HL-60/S4 treated with phorbol 12-myristate 13-acetate at 8.2 ng/mL for 4 days and 3 days (cell line): ENCODE results near the gene MED27.

ENCODE experiments used
- in situ Hi-C: fragments of 300-500 bp; cut with MboI; formaldehyde crosslinking; loops from 2 replicates; pipeline ENCODE4 v1.15.0; 2022; ENCODE audit warnings: low sequenced_read_pairs

MED27 gene

DNA sequence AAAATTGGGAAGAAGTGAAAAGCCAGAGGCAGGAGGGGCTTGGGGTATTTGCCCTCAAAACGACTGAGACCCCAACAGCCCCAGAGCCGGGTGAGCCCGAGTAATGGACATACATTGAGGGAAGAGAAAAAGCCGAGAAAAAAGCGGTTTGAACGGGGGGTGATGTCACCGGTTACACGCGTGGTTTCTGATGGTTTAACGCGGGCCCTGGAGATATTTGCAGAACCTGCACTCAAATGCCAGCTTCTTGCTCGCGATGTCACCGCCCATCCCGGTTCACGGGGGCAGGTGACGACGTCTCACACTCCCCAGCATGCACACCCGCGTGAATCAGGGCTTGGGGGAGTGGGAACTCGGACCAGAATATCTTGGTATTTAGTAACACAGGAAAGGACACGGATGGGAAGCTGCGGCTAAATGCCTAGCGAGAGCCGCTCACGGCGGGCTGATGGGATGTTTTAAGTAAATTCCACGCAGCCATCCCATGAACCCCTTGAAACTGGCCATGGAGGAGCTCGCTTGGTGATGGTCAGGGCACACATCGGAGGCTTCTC, 237.8 kb downstream of the MED27 start:
- in situ Hi-C loops = no loop called here

- in situ Hi-C loops = no loop called here
Measured at GRCh38 chr9:131840751-131841702, 238.6 kb downstream of the MED27 start.

GRCh38 chr9:131840220-131840619, 239.4 kb downstream of the MED27 start:
- in situ Hi-C loops = no loop called here

DNA sequence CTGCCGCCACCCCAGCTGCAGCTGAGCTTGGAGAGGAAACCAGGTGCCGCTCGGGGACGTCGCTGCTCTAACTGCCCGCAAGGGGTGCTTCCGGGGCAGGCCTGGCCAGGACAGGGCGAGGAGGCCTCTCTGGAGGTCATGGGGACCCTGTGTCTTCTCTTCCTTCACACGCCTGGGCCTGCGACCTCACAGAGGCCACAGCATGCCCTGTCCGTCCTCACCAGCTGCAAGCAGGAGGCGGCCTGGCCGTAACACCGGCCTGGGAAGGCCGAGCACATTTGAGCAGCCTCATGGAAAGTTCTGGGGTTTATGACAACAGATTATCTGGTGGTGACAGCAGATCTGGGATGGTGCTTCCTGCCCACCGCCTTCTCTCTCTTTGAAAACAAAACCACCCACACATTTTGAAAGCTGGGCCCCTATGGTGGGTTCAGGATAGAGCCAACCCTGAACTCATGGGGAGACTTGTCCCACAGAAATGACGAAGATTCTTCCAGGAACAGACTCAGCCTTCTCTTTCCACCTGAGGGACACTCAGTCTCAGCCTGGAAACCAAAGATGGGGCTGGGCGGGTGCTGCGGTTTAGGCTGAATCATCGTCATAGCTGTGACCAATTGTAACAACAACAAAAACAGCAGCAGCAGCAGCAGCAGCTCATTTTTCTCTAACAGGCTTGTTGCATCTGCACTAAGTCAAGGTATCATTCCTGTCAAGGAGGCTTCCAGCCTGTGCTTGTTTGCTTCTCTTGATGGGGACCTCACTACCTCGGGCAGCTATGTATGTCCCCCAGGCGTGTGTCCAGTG, 240.2 kb downstream of the MED27 start:
- in situ Hi-C loops = no loop called here

GRCh38 chr9:131838530-131839280, 241.0 kb downstream of the MED27 start:
- in situ Hi-C loops = no loop called here

DNA sequence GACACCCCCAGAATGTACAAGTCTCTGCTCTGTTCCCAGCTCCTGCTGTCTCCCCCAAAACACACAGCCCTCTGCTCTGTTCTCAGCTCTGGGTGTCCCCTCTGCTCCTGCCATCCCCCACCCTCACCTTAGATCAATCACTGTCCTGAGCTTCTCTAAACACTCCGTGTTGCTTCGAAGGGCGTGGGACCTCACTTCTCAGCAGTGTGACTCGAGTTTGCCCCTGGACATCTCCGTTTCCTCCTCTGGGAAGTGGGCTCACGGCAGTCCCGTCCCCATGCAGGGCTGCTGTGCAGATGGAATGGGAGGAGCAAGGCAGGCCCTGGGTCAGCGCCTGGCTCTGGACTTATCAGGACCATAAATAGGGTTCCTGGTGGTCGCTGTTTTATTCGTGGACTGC, 241.8 kb downstream of the MED27 start:
- in situ Hi-C loops = no loop called here

GRCh38 chr9:131837316-131837715, 242.4 kb downstream of the MED27 start:
- in situ Hi-C loops = no loop called here

DNA sequence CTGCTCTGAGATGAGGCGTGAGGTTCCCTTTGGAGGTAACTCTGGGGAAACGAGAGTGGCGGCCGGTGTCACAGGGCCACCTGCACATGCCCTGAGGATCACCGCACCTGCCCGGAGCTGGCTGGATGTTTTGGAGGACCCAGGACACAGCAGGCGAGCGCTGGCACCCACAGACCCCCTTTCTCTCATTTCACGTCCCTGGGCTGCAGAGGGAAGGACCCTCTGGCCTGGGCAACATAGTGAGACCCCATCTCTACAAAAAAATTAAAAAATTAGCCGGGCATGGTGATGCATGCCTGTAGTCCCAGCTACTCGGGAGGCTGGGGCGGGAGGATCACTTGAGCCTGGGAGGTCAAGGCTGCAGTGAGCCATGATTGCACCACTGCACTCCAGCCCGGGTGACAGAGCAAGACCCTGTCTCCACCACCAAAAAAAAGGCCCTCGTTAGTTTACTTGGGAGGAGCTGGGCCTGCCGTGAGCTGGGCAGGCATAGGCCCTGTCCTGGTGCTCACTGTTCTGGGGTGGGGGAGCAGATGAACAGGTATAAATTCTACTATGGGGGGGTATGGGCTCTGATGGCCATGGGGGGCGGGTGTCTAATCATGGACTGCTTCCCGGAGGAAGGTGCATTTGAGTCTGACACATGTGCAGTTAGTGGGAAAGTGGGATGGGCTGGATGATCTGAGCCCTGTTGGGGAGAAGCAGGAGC, 242.9 kb downstream of the MED27 start:
- in situ Hi-C loops = no loop called here

DNA sequence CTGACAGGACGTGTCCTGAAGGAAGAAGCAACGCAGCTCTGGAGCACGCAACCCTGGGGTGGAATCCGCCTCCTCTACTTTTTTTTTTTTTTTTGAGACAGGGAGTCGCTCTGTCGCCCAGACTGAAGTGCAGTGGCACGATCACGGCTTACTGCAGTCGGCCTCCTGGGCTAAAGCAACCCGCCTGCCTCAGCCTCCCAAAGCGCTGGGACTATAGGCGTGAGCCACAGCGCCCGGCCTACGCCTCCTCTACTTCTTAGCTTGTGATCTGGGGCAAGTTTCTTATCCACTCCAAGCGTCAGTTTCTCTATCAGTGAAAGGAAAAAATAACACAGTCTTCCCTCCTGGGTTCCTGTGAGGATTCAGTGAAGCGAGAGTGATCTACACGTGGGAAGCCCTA, 243.6 kb downstream of the MED27 start:
- in situ Hi-C loops = no loop called here

- in situ Hi-C loops = no loop called here
Measured at GRCh38 chr9:131835151-131835910, 244.3 kb downstream of the MED27 start.

DNA sequence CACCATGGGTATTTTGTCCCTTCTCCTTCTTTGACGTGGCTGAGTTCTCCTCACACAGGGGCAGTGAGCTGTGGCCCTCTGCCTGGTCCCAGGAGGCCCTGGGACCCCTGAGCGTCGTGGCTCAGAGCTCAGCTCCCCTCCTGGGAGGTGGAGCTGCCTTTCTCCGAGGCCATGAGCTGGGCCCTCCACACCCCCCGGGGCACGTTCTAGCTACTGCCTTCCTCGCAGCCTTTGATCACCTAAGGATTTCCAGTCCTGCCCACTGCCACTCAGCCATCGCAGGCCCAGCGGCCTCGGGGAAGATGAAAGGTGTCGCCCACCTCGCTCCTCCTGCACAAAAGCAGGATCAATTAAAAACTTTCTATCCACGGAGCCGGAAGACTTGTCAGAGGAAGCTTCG, 244.9 kb downstream of the MED27 start:
- in situ Hi-C loops = no loop called here

DNA sequence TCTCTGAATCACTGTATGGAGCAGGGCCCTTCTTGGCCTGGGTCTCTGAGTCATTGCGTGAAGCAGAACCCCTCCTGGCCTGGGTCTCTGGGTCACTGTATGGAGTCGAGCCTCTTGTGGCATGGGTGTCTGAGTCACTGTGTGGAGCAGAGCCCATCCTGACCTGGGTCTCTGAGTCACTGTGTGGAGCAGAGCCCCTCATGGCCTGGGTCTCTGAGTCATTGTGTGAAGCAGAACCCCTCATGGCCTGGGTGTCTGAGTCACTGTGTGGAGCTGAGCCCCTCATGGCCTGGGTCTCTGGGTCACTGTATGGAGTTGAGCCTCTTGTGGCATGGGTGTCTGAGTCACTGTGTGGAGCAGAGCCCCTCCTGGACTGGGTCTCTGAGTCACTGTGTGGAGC, 245.8 kb downstream of the MED27 start:
- in situ Hi-C loops = no loop called here

- in situ Hi-C loops = no loop called here
Measured at GRCh38 chr9:131833083-131833482, 246.6 kb downstream of the MED27 start.

DNA sequence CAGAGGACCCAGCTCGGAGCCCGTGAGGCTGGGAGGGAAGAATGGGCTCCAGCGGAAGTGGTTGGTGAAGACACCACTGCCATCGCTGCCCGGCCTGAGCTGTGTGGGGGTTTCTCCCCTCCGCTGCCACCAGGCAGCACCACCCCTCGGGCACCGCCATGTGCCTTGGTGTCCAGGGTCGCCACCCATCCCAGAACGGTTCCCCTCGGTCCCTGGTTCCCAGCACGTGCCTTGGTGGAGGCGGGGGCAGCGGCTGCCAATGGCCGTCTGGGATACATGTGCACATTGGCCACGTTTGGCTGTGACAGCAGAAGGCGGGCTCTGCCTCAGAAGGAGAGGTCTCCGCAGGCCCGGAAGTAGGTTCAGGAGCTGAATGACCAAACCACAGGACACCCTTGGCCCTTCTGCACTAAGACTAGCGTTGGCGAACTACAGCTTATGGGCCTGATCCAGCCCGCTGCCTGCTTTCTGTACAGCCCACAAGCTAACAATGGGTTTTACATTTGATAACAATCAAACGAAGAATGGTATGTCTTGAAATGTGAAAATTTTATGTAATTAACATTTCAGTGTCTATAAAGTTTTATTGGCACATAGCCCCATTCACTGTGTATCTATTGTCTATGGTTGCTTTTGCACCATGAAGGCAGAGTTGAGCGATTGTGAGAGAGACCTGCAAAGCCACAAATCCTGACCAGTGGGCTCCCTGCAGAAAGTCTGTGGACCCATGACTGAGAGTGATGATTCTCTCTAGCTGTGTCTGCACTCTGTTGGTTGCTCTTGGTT, 248.1 kb downstream of the MED27 start:
- in situ Hi-C loops = no loop called here

GRCh38 chr9:131827821-131828369, 251.8 kb downstream of the MED27 start:
- in situ Hi-C loops = no loop called here

GRCh38 chr9:131826966-131827525, 252.6 kb downstream of the MED27 start:
- in situ Hi-C loops = no loop called here

DNA sequence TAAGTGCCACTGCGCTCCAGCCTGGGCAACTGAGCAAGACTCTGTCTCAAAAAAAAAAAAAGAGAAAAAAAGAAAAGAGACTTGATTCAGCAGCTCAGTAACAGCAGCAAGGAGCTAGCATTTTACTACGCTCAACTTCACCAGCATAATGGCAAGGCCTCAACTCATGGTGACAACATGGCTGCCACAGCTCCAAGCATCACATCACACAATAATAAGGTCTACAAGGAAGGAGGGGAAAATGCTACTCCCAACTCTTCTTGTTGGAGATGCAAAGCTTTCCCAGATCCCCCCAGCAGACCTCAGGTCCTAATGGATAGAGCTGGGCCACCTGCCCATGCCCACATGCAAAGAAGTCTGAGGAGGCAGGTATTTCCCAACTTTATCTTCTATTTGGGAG, 253.6 kb downstream of the MED27 start:
- in situ Hi-C loops = no loop called here

- in situ Hi-C loops = no loop called here
Measured at GRCh38 chr9:131824953-131825495, 254.6 kb downstream of the MED27 start.
